ENCODE measurements around the gene RHNO1.

The RHNO1 gene

GRCh38 chr12:2902272-2902880, 25.4 kb downstream of the RHNO1 start:
- DNase-seq (ENCODE audit: low read depth), result no peak

- no peak for DNase-seq (ENCODE audit: low read depth)
These were observed 27.2 kb downstream of the RHNO1 start for GRCh38 chr12:2904260-2904659.

GRCh38 chr12:2912216-2912575, 35.2 kb downstream of the RHNO1 start:
- DNase-seq (ENCODE audit: low read depth), result no peak

GRCh38 chr12:2919249-2919648, 42.2 kb downstream of the RHNO1 start:
- DNase-seq (ENCODE audit: low read depth), result no peak

GRCh38 chr12:2922329-2922728, 45.3 kb downstream of the RHNO1 start:
- DNase-seq (ENCODE audit: low read depth), result no peak

GRCh38 chr12:2923057-2923456, 46.0 kb downstream of the RHNO1 start:
- no peak for DNase-seq (ENCODE audit: low read depth)

GRCh38 chr12:2924019-2924418, 47.0 kb downstream of the RHNO1 start:
- DNase-seq (ENCODE audit: low read depth), result no peak

GRCh38 chr12:2925322-2925995, 48.4 kb downstream of the RHNO1 start:
- DNase-seq (ENCODE audit: low read depth), result no peak

- DNase-seq (ENCODE audit: low read depth), result no peak
These were observed 53.8 kb downstream of the RHNO1 start for GRCh38 chr12:2930865-2931264.

- DNase-seq (ENCODE audit: low read depth), result no peak
These were observed 56.6 kb downstream of the RHNO1 start for GRCh38 chr12:2933586-2933985.

- no peak for DNase-seq (ENCODE audit: low read depth)
These were observed 57.3 kb downstream of the RHNO1 start for GRCh38 chr12:2934371-2934770.

- DNase-seq (ENCODE audit: low read depth), result no peak
These were observed 59.3 kb downstream of the RHNO1 start for GRCh38 chr12:2936301-2936700.

GRCh38 chr12:2937500-2937899, 60.5 kb downstream of the RHNO1 start:
- DNase-seq (ENCODE audit: low read depth), result no peak
